ENCODE data around the gene ARHGEF37.

The ARHGEF37 gene

DNA sequence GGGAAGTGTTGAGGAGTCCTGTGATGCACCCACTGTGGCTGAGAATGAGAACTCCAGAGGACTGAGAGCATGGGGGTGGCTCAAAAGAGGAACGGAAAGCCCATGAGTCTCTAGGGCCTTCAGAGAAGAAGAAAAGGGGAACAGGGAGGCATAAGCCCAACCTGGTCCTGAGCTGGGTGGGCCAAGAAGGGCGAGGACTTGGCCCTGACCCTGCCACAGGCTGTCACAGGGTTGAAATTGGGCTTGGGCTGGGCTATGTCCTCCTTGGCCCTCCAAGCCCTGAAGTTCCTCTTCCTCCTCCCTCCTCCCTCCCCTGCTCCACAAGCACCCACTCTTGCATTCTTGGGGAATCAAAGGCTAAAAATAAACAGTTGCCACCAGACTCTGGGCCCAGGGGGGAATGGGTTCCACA is 99.5 kb downstream of the ARHGEF37 start:
- no peaks in the 10 kb centered on the region for H3K9me3 Mint-ChIP-seq
- no peaks in the 10 kb centered on the region for H3K4me1 Mint-ChIP-seq (ENCODE audit: low read depth)
- DNase-seq (ENCODE audit: low spot score): no peak
- H3K36me3 Mint-ChIP-seq (ENCODE audit: low read depth): no peaks in the 10 kb centered on the region
- H3K27ac Mint-ChIP-seq: no peak overlapping the region
- peaks cover 5% of the 10 kb centered on the region for H3K27me3 Mint-ChIP-seq (ENCODE audit: low read depth)
- H3K4me3 Mint-ChIP-seq: no peak overlapping the region

DNA sequence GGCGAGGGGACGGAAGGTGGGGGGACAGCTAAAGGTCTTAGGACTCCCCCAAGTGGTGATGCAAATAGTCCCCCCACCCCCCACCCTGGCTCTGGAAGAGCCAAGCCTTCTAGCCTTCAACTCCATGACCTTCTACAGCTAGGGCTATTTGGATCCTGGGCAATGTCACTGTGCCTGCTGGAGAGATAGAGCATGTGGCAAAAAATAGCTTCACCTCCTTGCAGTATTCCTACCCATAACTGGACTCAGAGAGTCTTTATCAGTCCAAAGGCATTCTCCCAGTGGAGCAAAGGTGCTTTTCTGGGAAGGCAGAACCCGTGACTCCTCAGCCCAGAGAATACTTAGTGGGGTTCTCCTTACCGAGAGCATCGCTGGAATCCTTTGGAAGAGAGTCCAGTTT is 100.0 kb downstream of the ARHGEF37 start:
- H3K27ac Mint-ChIP-seq: no peak overlapping the region
- DNase-seq (ENCODE audit: low spot score): no peak
- peaks cover 7% of the 10 kb centered on the region for H3K27me3 Mint-ChIP-seq (ENCODE audit: low read depth)
- no peaks in the 10 kb centered on the region for H3K4me1 Mint-ChIP-seq (ENCODE audit: low read depth)
- no peaks in the 10 kb centered on the region for H3K9me3 Mint-ChIP-seq
- H3K36me3 Mint-ChIP-seq (ENCODE audit: low read depth): no peaks in the 10 kb centered on the region
- H3K4me3 Mint-ChIP-seq: no peak overlapping the region

DNA sequence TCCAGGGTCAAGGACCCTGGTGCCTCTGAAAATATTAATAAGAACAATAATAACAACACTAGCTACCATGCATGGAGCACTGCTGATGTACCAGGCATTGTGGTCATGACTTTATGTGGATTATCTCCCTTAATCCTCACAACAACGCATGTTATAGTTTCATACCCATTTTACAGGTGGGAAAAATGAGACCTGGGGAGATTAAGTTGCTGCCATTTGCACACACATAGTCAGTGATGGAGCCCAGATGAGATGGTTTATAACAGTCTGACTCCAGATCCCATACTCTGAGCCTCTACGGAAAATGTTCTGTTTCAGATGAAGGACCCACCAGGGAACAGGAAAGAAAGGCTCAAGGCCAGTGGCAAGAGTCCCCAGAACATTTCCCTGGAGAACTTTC is 100.6 kb downstream of the ARHGEF37 start:
- no peak overlapping the region for H3K4me3 Mint-ChIP-seq
- no peak for DNase-seq (ENCODE audit: low spot score)
- no peaks in the 10 kb centered on the region for H3K36me3 Mint-ChIP-seq (ENCODE audit: low read depth)
- no peaks in the 10 kb centered on the region for H3K9me3 Mint-ChIP-seq
- no peak overlapping the region for H3K27ac Mint-ChIP-seq
- no peaks in the 10 kb centered on the region for H3K4me1 Mint-ChIP-seq (ENCODE audit: low read depth)
- H3K27me3 Mint-ChIP-seq (ENCODE audit: low read depth): peaks cover 11% of the 10 kb centered on the region

DNA sequence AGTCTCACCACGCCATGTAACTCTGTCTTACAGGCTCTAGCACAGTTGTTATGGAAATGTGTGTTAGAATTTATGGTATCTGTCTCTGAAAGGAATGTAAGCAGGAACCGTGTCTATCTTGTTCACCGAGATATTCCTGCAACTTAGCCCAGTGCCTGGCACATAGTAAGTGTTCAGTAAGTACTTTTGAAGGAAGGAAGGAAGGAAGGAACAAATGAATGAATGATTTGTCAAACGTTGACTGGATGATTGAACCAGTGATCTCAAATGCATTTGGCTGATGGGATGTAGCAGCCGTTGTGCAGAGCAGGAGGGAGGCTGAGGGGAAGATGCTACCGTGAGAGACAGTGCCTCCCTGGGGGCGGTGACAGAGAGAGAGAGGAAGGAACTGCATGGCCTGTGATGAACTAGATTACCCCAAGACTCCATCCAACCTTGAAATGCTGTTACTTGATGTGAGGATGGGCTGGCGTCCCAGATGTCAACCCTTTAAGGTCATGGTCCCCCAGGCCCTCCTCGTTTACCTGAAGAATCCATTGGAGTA is 101.3 kb downstream of the ARHGEF37 start:
- H3K4me3 Mint-ChIP-seq: no peak overlapping the region
- no peaks in the 10 kb centered on the region for H3K9me3 Mint-ChIP-seq

DNA sequence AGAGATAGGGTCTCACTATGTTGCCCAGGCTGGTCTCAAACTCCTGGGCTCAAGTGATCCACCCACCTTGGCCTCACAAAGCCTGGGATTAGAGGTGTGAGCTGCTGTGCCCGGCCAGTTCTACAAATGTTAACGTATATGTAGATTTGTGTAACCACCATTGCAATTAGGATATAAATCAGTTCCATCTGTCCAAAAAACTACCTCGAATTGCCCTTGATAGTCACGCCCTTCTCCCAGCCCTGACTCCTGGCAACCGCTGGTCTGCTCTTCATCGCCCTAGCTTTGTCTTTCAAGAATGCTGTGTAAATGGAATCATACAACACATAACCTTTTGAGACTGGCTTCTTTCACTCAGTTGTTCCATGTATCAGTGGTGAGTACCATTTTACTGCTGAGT is 102.7 kb downstream of the ARHGEF37 start:
- Mint-ChIP-seq H3K9me3 (no peaks in the 10 kb centered on the region), H3K27ac (no peak overlapping the region), H3K4me3 (no peak overlapping the region), H3K36me3 (ENCODE audit: low read depth) (no peaks in the 10 kb centered on the region), H3K27me3 (ENCODE audit: low read depth) (peaks cover 24% of the 10 kb centered on the region), H3K4me1 (ENCODE audit: low read depth) (no peaks in the 10 kb centered on the region)
- DNase-seq (ENCODE audit: low spot score): no peak

More for the DNA sequence above, 101.3 kb downstream of the ARHGEF37 start:
- Mint-ChIP-seq H3K4me1 (ENCODE audit: low read depth) (no peaks in the 10 kb centered on the region), H3K27me3 (ENCODE audit: low read depth) (peaks cover 14% of the 10 kb centered on the region), H3K27ac (no peak overlapping the region), H3K36me3 (ENCODE audit: low read depth) (no peaks in the 10 kb centered on the region)
- DNase-seq (ENCODE audit: low spot score): no peak

DNA sequence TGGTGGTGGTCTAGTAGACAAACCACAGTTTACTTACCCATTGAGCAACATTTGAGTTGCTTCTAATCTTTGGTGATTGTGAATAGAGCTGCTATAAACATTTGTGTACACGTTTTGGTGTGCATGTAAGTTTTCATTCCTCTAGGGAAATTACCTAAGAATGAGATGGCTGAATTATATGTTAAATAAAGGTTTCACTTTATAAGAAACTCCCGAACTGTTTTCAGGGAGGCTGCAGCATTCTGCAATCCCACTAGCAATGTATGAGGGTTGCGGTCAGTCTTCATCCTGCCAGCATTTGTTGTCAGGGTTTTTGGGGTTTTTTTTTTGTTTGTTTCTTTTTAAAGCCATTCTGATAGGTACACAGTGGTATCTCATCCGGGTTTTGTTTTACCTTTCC is 103.1 kb downstream of the ARHGEF37 start:
- H3K36me3 Mint-ChIP-seq (ENCODE audit: low read depth): no peaks in the 10 kb centered on the region
- peaks cover 28% of the 10 kb centered on the region for H3K27me3 Mint-ChIP-seq (ENCODE audit: low read depth)
- H3K27ac Mint-ChIP-seq: no peak overlapping the region
- no peaks in the 10 kb centered on the region for H3K9me3 Mint-ChIP-seq
- no peak for DNase-seq (ENCODE audit: low spot score)
- no peak overlapping the region for H3K4me3 Mint-ChIP-seq
- no peaks in the 10 kb centered on the region for H3K4me1 Mint-ChIP-seq (ENCODE audit: low read depth)
